ENCODE results near the gene PCA3. TPM values are rescaled to one million over a fixed set of nuclear protein-coding genes. Genes with fewer than 3 reads are reported as not detected.

Gene PCA3
- total and polyA plus RNA-seq, 7 experiments from 2014 or later, result not detected

GRCh38 chr9:76756268-76756640, 8.0 kb upstream of the PCA3 start:
- intact Hi-C loops (cut with micrococcal nuclease), result no loop called here
- no peaks in the 10 kb centered on the region for H3K4me1 ChIP-seq (ENCODE audit: control insufficient read depth in 2 of 2, insufficient read depth in 2 of 2, low read length in 2 of 2)
- POLR2A ChIA-PET, result no interaction called here

GRCh38 chr9:76756941-76757673, 7.1 kb upstream of the PCA3 start:
- H3K4me3 Mint-ChIP-seq, result no peak overlapping the region
- DNase-seq (no peak), ATAC-seq (no peak)
- H3K4me1 Mint-ChIP-seq, result peaks cover 0 to 2% (median 0%) of the 10 kb centered on the region in 7 donors
- ChIA-PET POLR2A (no interaction called here), CTCF (interaction anchor here (1.3 kb wide), 1 partner anchor 9 kb away, joined by 3 read pairs; no protein-coding TSS in a partner anchor)
- peaks cover 0 to 4% (median 4%) of the 10 kb centered on the region in 5 donors for H3K27me3 Mint-ChIP-seq
- no peaks in the 10 kb centered on the region for H3K4me1 ChIP-seq (ENCODE audit: control insufficient read depth in 2 of 2, insufficient read depth in 2 of 2, low read length in 2 of 2)
- no peaks in the 10 kb centered on the region for H3K36me3 Mint-ChIP-seq
- no peaks in the 10 kb centered on the region for H3K27me3 ChIP-seq (ENCODE audit: control insufficient read depth in 2 of 2, insufficient read depth in 2 of 2, low read length in 2 of 2)
- H3K9me3 Mint-ChIP-seq, result no peaks in the 10 kb centered on the region
- no peak overlapping the region for H3K27ac ChIP-seq (ENCODE audit: low read depth, low read length)
- no peaks in the 10 kb centered on the region for H3K36me3 ChIP-seq (ENCODE audit: control insufficient read depth in 2 of 3, insufficient read depth in 3 of 3, low read length in 3 of 3)
- H3K9me3 ChIP-seq (ENCODE audit: control insufficient read depth in 2 of 3, low read length in 3 of 3), result no peaks in the 10 kb centered on the region
- no peak overlapping the region for H3K4me3 ChIP-seq (ENCODE audit: low read length)
- intact Hi-C loops (cut with micrococcal nuclease), result no loop called here
- H3K27ac Mint-ChIP-seq, result no peak overlapping the region

More at GRCh38 chr9:76756268-76756640, 8.0 kb upstream of the PCA3 start:
- Mint-ChIP-seq H3K27me3 (peaks cover 0 to 4% (median 4%) of the 10 kb centered on the region in 5 donors), H3K9me3 (no peaks in the 10 kb centered on the region), H3K4me1 (peaks cover 0 to 2% (median 0%) of the 10 kb centered on the region in 7 donors), H3K36me3 (no peaks in the 10 kb centered on the region), H3K27ac (no peak overlapping the region), H3K4me3 (no peak overlapping the region)
- H3K27me3 ChIP-seq (ENCODE audit: control insufficient read depth in 2 of 2, insufficient read depth in 2 of 2, low read length in 2 of 2), result no peaks in the 10 kb centered on the region
- DNase-seq, result no peak
- H3K36me3 ChIP-seq (ENCODE audit: control insufficient read depth in 2 of 3, insufficient read depth in 3 of 3, low read length in 3 of 3), result no peaks in the 10 kb centered on the region
- no peak for ATAC-seq
- CTCF ChIA-PET, result no interaction called here
- no peak overlapping the region for H3K4me3 ChIP-seq (ENCODE audit: low read length)
- no peak overlapping the region for H3K27ac ChIP-seq (ENCODE audit: low read depth, low read length)
- H3K9me3 ChIP-seq (ENCODE audit: control insufficient read depth in 2 of 3, low read length in 3 of 3), result no peaks in the 10 kb centered on the region

- Histone ChIP-seq H3K36me3 (ENCODE audit: control insufficient read depth in 2 of 3, insufficient read depth in 3 of 3, low read length in 3 of 3) (no peaks in the 10 kb centered on the region), H3K4me3 (ENCODE audit: low read length) (no peak overlapping the region), H3K27ac (ENCODE audit: low read depth, low read length) (no peak overlapping the region), H3K9me3 (ENCODE audit: control insufficient read depth in 2 of 3, low read length in 3 of 3) (no peaks in the 10 kb centered on the region), H3K27me3 (ENCODE audit: control insufficient read depth in 2 of 2, insufficient read depth in 2 of 2, low read length in 2 of 2) (no peaks in the 10 kb centered on the region), H3K4me1 (ENCODE audit: control insufficient read depth in 2 of 2, insufficient read depth in 2 of 2, low read length in 2 of 2) (no peaks in the 10 kb centered on the region)
- Mint-ChIP-seq H3K36me3 (no peaks in the 10 kb centered on the region), H3K9me3 (no peaks in the 10 kb centered on the region), H3K27me3 (peaks cover 0 to 12% (median 4%) of the 10 kb centered on the region in 5 donors), H3K27ac (no peak overlapping the region), H3K4me1 (peaks cover 0 to 2% (median 0%) of the 10 kb centered on the region in 7 donors), H3K4me3 (no peak overlapping the region)
- intact Hi-C loops (cut with micrococcal nuclease), result no loop called here
- CTCF ChIA-PET, result no interaction called here
- no peak for DNase-seq
- ATAC-seq, result no peak
- POLR2A ChIA-PET, result no interaction called here
Measured at GRCh38 chr9:76758476-76758875, 5.8 kb upstream of the PCA3 start.

GRCh38 chr9:76759732-76760131, 4.5 kb upstream of the PCA3 start:
- intact Hi-C loops (cut with micrococcal nuclease), result no loop called here
- no peaks in the 10 kb centered on the region for H3K36me3 Mint-ChIP-seq
- H3K9me3 Mint-ChIP-seq, result no peaks in the 10 kb centered on the region
- Histone ChIP-seq H3K27ac (ENCODE audit: low read depth, low read length) (no peak overlapping the region), H3K4me3 (ENCODE audit: low read length) (no peak overlapping the region), H3K36me3 (ENCODE audit: control insufficient read depth in 2 of 3, insufficient read depth in 3 of 3, low read length in 3 of 3) (no peaks in the 10 kb centered on the region), H3K4me1 (ENCODE audit: control insufficient read depth in 2 of 2, insufficient read depth in 2 of 2, low read length in 2 of 2) (no peaks in the 10 kb centered on the region), H3K27me3 (ENCODE audit: control insufficient read depth in 2 of 2, insufficient read depth in 2 of 2, low read length in 2 of 2) (no peaks in the 10 kb centered on the region), H3K9me3 (ENCODE audit: control insufficient read depth in 2 of 3, low read length in 3 of 3) (no peaks in the 10 kb centered on the region)
- ChIA-PET POLR2A (no interaction called here), CTCF (no interaction called here)
- peak overlapping the region in 1 of 9 donors; percentile 52 for H3K27ac Mint-ChIP-seq
- ATAC-seq (no peak), DNase-seq (no peak)
- H3K27me3 Mint-ChIP-seq, result peaks cover 0 to 12% (median 4%) of the 10 kb centered on the region in 5 donors
- peaks cover 0 to 2% (median 0%) of the 10 kb centered on the region in 7 donors for H3K4me1 Mint-ChIP-seq
- H3K4me3 Mint-ChIP-seq, result no peak overlapping the region

- ATAC-seq (no peak), DNase-seq (no peak)
- H3K4me1 Mint-ChIP-seq, result peaks cover 0 to 2% (median 0%) of the 10 kb centered on the region in 7 donors
- Histone ChIP-seq H3K4me3 (ENCODE audit: low read length) (no peak overlapping the region), H3K27me3 (ENCODE audit: control insufficient read depth in 2 of 2, insufficient read depth in 2 of 2, low read length in 2 of 2) (peaks cover 0 to 3% of the 10 kb centered on the region in 2 donors), H3K36me3 (ENCODE audit: control insufficient read depth in 2 of 3, insufficient read depth in 3 of 3, low read length in 3 of 3) (no peaks in the 10 kb centered on the region), H3K4me1 (ENCODE audit: control insufficient read depth in 2 of 2, insufficient read depth in 2 of 2, low read length in 2 of 2) (no peaks in the 10 kb centered on the region), H3K27ac (ENCODE audit: low read depth, low read length) (no peak overlapping the region), H3K9me3 (ENCODE audit: control insufficient read depth in 2 of 3, low read length in 3 of 3) (no peaks in the 10 kb centered on the region)
- ChIA-PET CTCF (no interaction called here), POLR2A (no interaction called here)
- H3K27me3 Mint-ChIP-seq, result peaks cover 0 to 12% (median 4%) of the 10 kb centered on the region in 5 donors
- H3K9me3 Mint-ChIP-seq, result no peaks in the 10 kb centered on the region
- no peaks in the 10 kb centered on the region for H3K36me3 Mint-ChIP-seq
- H3K27ac Mint-ChIP-seq, result no peak overlapping the region
- intact Hi-C loops (cut with micrococcal nuclease), result no loop called here
- no peak overlapping the region for H3K4me3 Mint-ChIP-seq
Measured at GRCh38 chr9:76761448-76761847, 2.8 kb upstream of the PCA3 start.

- no peaks in the 10 kb centered on the region for H3K36me3 Mint-ChIP-seq
- no peak overlapping the region for H3K27ac Mint-ChIP-seq
- peaks cover 3 to 21% (median 9%) of the 10 kb centered on the region in 5 donors for H3K27me3 Mint-ChIP-seq
- Histone ChIP-seq H3K27me3 (ENCODE audit: control insufficient read depth in 2 of 2, insufficient read depth in 2 of 2, low read length in 2 of 2) (peaks cover 0 to 3% of the 10 kb centered on the region in 2 donors), H3K9me3 (ENCODE audit: control insufficient read depth in 2 of 3, low read length in 3 of 3) (no peaks in the 10 kb centered on the region), H3K36me3 (ENCODE audit: control insufficient read depth in 2 of 3, insufficient read depth in 3 of 3, low read length in 3 of 3) (no peaks in the 10 kb centered on the region), H3K4me1 (ENCODE audit: control insufficient read depth in 2 of 2, insufficient read depth in 2 of 2, low read length in 2 of 2) (no peaks in the 10 kb centered on the region), H3K4me3 (ENCODE audit: low read length) (no peak overlapping the region), H3K27ac (ENCODE audit: low read depth, low read length) (no peak overlapping the region)
- H3K4me3 Mint-ChIP-seq, result no peak overlapping the region
- intact Hi-C loops (cut with micrococcal nuclease), result no loop called here
- no peaks in the 10 kb centered on the region for H3K4me1 Mint-ChIP-seq
- H3K9me3 Mint-ChIP-seq, result no peaks in the 10 kb centered on the region
- CTCF ChIA-PET, result interaction anchor here (0.8 kb wide), 1 partner anchor 9 kb away, joined by 3 read pairs; no protein-coding TSS in a partner anchor
- DNase-seq, result no peak
- ATAC-seq, result no peak
- POLR2A ChIA-PET, result no interaction called here
Measured at GRCh38 chr9:76766126-76766525, 1.9 kb downstream of the PCA3 start.

Measured in naive thymus-derived CD4-positive, alpha-beta T cell (primary cell).